Liver (tissue), 9 donors: ENCODE results near the gene RET. TPM values are rescaled to one million over a fixed set of nuclear protein-coding genes. Genes with fewer than 3 reads are reported as not detected.

Experiments used
- DNase-seq: peaks from one replicate; pipeline ENCODE4 v3.0.0-alpha.2; 2017; ENCODE audit warnings: low spot score
- H3K27ac ChIP-seq, 2 donors: one replicate each; pipeline ENCODE4 v1.7.0; 2013; ENCODE audit warnings: inconsistent platforms in 2 of 2, low read length in 2 of 2, control low read depth in 1 of 2, low read depth in 1 of 2, mild to moderate bottlenecking in 1 of 2
- H3K27me3 ChIP-seq, 4 donors: one replicate each; pipeline versions ENCODE4 v1.6.1 to v1.7.0; 2013; ENCODE audit warnings: low read length in 3 of 4, inconsistent platforms in 1 of 4, mild to moderate bottlenecking in 1 of 4, moderate library complexity in 1 of 4; ENCODE audit not compliant: control insufficient read depth in 4 of 4, insufficient read depth in 4 of 4
- H3K36me3 ChIP-seq, 4 donors: one replicate each; pipeline versions ENCODE4 v1.6.1 to v1.7.0; 2013; ENCODE audit warnings: low read length in 3 of 4, mild to moderate bottlenecking in 3 of 4, low read depth in 1 of 4, moderate library complexity in 1 of 4; ENCODE audit not compliant: control insufficient read depth in 4 of 4, insufficient read depth in 3 of 4
- H3K4me1 ChIP-seq, 4 donors: one replicate each; pipeline versions ENCODE4 v1.6.1 to v1.7.0; 2013; ENCODE audit warnings: low read length in 3 of 4, mild to moderate bottlenecking in 3 of 4, moderate library complexity in 1 of 4; ENCODE audit not compliant: control insufficient read depth in 4 of 4, insufficient read depth in 4 of 4
- H3K4me3 ChIP-seq, 3 donors: one replicate each; pipeline versions ENCODE4 v1.6.1 to v1.7.0; 2013; ENCODE audit warnings: low read length in 3 of 3, control low read depth in 1 of 3, low read depth in 1 of 3, mild to moderate bottlenecking in 1 of 3
- H3K9ac ChIP-seq, 2 donors: one replicate each; pipeline ENCODE4 v1.7.0; 2013; ENCODE audit warnings: low read length in 2 of 2, mild to moderate bottlenecking in 2 of 2, moderate library complexity in 2 of 2, control low read depth in 1 of 2, low read depth in 1 of 2
- H3K9me3 ChIP-seq, 4 donors: one replicate each; pipeline versions ENCODE4 v1.6.1 to v1.7.0; 2013; ENCODE audit warnings: low read length in 3 of 4; ENCODE audit not compliant: control insufficient read depth in 4 of 4
- ATF3 ChIP-seq: IDR thresholded peaks from 2 replicates; pipeline ENCODE4 v1.6.1; 2016; ENCODE audit warnings: antibody characterized with exemption
- CTCF ChIP-seq: fragments of 150-350 bp; IDR thresholded peaks from 2 replicates; pipeline ENCODE4 v1.5.1; 2017; ENCODE audit warnings: improper control_type of control experiment, low read depth, low read length; ENCODE audit not compliant: missing input control
- FOXA1 ChIP-seq: IDR thresholded peaks from 2 replicates; pipeline ENCODE4 v1.6.1; 2016; ENCODE audit warnings: antibody characterized with exemption
- FOXA2 ChIP-seq: IDR thresholded peaks from 2 replicates; pipeline ENCODE4 v1.6.1; 2016; ENCODE audit warnings: antibody characterized with exemption
- GABPA ChIP-seq, 2 donors: IDR thresholded peaks in 1 of 2; conservative IDR thresholded peaks in 1 of 2; 2 replicates each; pipeline ENCODE4 v1.6.1; 2016; ENCODE audit warnings: antibody characterized with exemption in 2 of 2, mild to moderate bottlenecking in 1 of 2, moderate library complexity in 1 of 2
- HNF4G ChIP-seq: IDR thresholded peaks from 2 replicates; pipeline ENCODE4 v1.6.1; 2016; ENCODE audit warnings: antibody characterized with exemption
- JUND ChIP-seq, 2 donors: IDR thresholded peaks; 2 replicates each; pipeline ENCODE4 v1.6.1; 2016; ENCODE audit warnings: antibody characterized with exemption in 2 of 2
- MAX ChIP-seq: IDR thresholded peaks from 2 replicates; pipeline ENCODE4 v1.6.1; 2016; ENCODE audit warnings: antibody characterized with exemption
- NR2F2 ChIP-seq: IDR thresholded peaks from 2 replicates; pipeline ENCODE4 v1.6.1; 2016; ENCODE audit warnings: antibody characterized with exemption
- RAD21 ChIP-seq, 2 donors: IDR thresholded peaks; 2 replicates each; pipeline ENCODE4 v1.6.1; 2016; ENCODE audit warnings: antibody characterized with exemption in 2 of 2, mild to moderate bottlenecking in 2 of 2
- SP1 ChIP-seq: IDR thresholded peaks from 2 replicates; pipeline ENCODE4 v1.6.1; 2018; ENCODE audit warnings: antibody characterized with exemption, mild to moderate bottlenecking
- TAF1 ChIP-seq: conservative IDR thresholded peaks from 2 replicates; pipeline ENCODE4 v1.6.1; 2016; ENCODE audit warnings: antibody characterized with exemption, mild to moderate bottlenecking
- YY1 ChIP-seq: IDR thresholded peaks from 2 replicates; pipeline ENCODE4 v1.6.1; 2016; ENCODE audit warnings: antibody characterized with exemption, mild to moderate bottlenecking
- WGBS: extraction: QIAGEN DNeasy Blood & Tissue Kit; methylation state at CpG from one replicate; pipeline ENCODE4 v1.1.7; 2013; 5-methylcytosine and 5-hydroxymethylcytosine counted together
- polyA plus RNA-seq, 2 donors: library from polyadenylated mRNA; stranded (reverse) in 1 of 2; unstranded in 1 of 2; fragments of 200-250 nt in 1 of 2; fragments of >200 nt in 1 of 2; fragmentation: Nextera tagmentation in 1 of 2; extraction: Ambion mirVana in 1 of 2; gene quantifications; one replicate each; pipeline versions ENCODE4 v1.2.1 to v1.2.3, GENCODE V29; 2013 to 2015
- total RNA-seq, 2 donors: library from RNA; depleted of rRNA; stranded (reverse); fragments of >200 nt; gene quantifications; one replicate each; pipeline ENCODE4 v1.2.3, GENCODE V29; 2014
- TF ChIP-seq, protein P1 (sequence below): IDR thresholded peaks from 2 replicates; pipeline ENCODE4 v1.6.1; 2016; ENCODE audit warnings: antibody characterized with exemption, mild to moderate bottlenecking
- donor health status: healthy.
- donor health status: healthy.
- donor health status: healthy.
- donor health status: healthy.
- donor health status: healthy.

RET gene
- total and polyA plus RNA-seq, 4 donors = 0.09 to 2.5 (median 0.33) TPM; not detected in 1

DNA sequence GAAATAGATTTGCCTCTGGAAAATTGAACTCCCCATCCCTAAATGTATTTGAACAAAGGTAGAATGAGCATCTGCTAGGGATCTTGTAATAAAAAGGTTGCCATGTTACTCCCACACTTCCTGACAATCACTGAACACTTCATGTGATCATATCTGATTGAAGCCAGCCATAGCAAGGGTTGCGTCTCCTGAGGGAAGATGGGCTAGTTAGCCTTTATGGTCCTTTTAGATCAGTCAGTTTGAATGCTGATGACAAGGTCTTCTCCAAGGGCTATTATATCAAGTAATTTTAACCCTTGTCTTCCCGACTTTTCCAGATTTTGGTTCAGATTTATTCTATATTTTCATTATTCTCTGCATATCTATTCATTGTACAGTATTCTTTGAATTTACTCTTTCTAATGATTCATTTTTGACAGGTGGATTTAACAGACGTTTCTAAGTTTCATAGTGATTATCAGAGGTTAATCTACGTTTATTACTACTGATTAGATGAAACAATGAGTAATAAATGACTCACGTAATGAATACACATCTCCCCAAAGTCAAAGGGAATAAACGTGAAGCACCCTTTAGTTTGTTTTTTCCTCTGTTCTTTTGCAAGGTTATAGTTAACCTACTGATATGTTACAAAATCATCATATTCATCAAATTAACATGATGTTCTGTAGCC is 89.5 kb downstream of the RET start:
- Histone ChIP-seq H3K4me1 (no peaks in the 10 kb centered on the region), H3K27me3 (no peaks in the 10 kb centered on the region), H3K4me3 (no peak overlapping the region), H3K9me3 (no peaks in the 10 kb centered on the region), H3K36me3 (peaks cover 0 to 5% (median under 1%) of the 10 kb centered on the region in 4 donors), H3K27ac (no peak overlapping the region), H3K9ac (no peak overlapping the region)
- no peak for DNase-seq
- TF ChIP-seq JUND (IDR thresholded peaks at IDR 0.05) = no peak
- TF ChIP-seq, protein P1, sequence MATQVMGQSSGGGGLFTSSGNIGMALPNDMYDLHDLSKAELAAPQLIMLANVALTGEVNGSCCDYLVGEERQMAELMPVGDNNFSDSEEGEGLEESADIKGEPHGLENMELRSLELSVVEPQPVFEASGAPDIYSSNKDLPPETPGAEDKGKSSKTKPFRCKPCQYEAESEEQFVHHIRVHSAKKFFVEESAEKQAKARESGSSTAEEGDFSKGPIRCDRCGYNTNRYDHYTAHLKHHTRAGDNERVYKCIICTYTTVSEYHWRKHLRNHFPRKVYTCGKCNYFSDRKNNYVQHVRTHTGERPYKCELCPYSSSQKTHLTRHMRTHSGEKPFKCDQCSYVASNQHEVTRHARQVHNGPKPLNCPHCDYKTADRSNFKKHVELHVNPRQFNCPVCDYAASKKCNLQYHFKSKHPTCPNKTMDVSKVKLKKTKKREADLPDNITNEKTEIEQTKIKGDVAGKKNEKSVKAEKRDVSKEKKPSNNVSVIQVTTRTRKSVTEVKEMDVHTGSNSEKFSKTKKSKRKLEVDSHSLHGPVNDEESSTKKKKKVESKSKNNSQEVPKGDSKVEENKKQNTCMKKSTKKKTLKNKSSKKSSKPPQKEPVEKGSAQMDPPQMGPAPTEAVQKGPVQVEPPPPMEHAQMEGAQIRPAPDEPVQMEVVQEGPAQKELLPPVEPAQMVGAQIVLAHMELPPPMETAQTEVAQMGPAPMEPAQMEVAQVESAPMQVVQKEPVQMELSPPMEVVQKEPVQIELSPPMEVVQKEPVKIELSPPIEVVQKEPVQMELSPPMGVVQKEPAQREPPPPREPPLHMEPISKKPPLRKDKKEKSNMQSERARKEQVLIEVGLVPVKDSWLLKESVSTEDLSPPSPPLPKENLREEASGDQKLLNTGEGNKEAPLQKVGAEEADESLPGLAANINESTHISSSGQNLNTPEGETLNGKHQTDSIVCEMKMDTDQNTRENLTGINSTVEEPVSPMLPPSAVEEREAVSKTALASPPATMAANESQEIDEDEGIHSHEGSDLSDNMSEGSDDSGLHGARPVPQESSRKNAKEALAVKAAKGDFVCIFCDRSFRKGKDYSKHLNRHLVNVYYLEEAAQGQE = no peak
- TF ChIP-seq ATF3 = no peak
- TF ChIP-seq YY1 = no peak
- TF ChIP-seq MAX = no peak
- no peak for TF ChIP-seq RAD21 (IDR thresholded peaks at IDR 0.05)
- no peak for TF ChIP-seq GABPA (IDR thresholded peaks at IDR 0.05 in 1 of 2, conservative IDR thresholded peaks at IDR 0.05 in 1 of 2)
- TF ChIP-seq SP1 = no peak
- TF ChIP-seq NR2F2 = no peak
- 83% methylated on average over 6 of the region's 6 CpGs for WGBS

- TF ChIP-seq FOXA1 (no peak), TAF1 (no peak), FOXA2 (no peak), CTCF (no peak), HNF4G (no peak), SP1 (no peak), NR2F2 (no peak)
- TF ChIP-seq, protein P1 = no peak
- Histone ChIP-seq H3K4me3 (no peak overlapping the region), H3K4me1 (no peaks in the 10 kb centered on the region), H3K27ac (no peak overlapping the region), H3K36me3 (peaks cover 0 to 3% (median under 1%) of the 10 kb centered on the region in 4 donors), H3K9me3 (no peaks in the 10 kb centered on the region), H3K27me3 (no peaks in the 10 kb centered on the region), H3K9ac (no peak overlapping the region)
- DNase-seq = no peak
Observed at GRCh38 chr10:43166880-43167497, 90.1 kb downstream of the RET start.
